CD4-positive, alpha-beta T cell (primary cell): Measurements from ENCODE around the gene DCP2. TPM values are rescaled to one million over a fixed set of nuclear protein-coding genes. Genes with fewer than 3 reads are reported as not detected.

ENCODE experiments used
- ATAC-seq: fragments of 200-7000 bp; cut with Tn5 transposase; one replicate; pipeline ENCODE4 v1.10.0; 2022; ENCODE audit warnings: mild to moderate bottlenecking; ENCODE audit not compliant: poor library complexity
- CTCF ChIA-PET: fragments of 350-600 bp; sonication (Branson Sonifier 250); formaldehyde crosslinking; loops from one replicate; lab custom pipeline; 2021; ENCODE audit warnings: antibody characterized with exemption, inconsistent platforms; lab: Charles Lee
- POLR2A ChIA-PET: fragments of 350-600 bp; sonication (Branson Sonifier 250); formaldehyde crosslinking; loops from one replicate; lab custom pipeline; 2021; ENCODE audit warnings: antibody characterized with exemption, inconsistent platforms; lab: Charles Lee
- DNase-seq, 14 experiments: peaks; one replicate each; pipeline ENCODE4 v3.0.0-alpha.2; 2013 to 2020; ENCODE audit warnings: mixed read lengths in 2 of 14
- H3K27ac ChIP-seq, 2 donors: one replicate each; pipeline versions ENCODE4 v1.5.1 to v1.7.0; 2013; ENCODE audit warnings: low read length in 2 of 2, low read depth in 1 of 2, mild to moderate bottlenecking in 1 of 2
- H3K27me3 ChIP-seq, 2 experiments: 1 replicate in 1 of 2; 2 replicates in 1 of 2; pipeline versions ENCODE4 v1.6.1 to v1.7.0; 2013; ENCODE audit warnings: low read length in 2 of 2, control low read depth in 1 of 2, mild to moderate bottlenecking in 1 of 2, moderate library complexity in 1 of 2; ENCODE audit not compliant: insufficient read depth in 2 of 2, control insufficient read depth in 1 of 2
- H3K36me3 ChIP-seq: one replicate; pipeline ENCODE4 v1.6.1; 2013; ENCODE audit warnings: low read length, control low read depth; ENCODE audit not compliant: insufficient read depth
- H3K4me1 ChIP-seq: one replicate; pipeline ENCODE4 v1.6.1; 2013; ENCODE audit warnings: low read length, control low read depth; ENCODE audit not compliant: insufficient read depth
- H3K4me3 ChIP-seq: one replicate; pipeline ENCODE4 v1.5.1; 2013; ENCODE audit warnings: mild to moderate bottlenecking, low read length, moderate library complexity
- H3K9me3 ChIP-seq, 2 experiments: 1 replicate in 1 of 2; 2 replicates in 1 of 2; pipeline versions ENCODE4 v1.6.1 to v1.7.0; 2013; ENCODE audit warnings: low read length in 2 of 2, mild to moderate bottlenecking in 2 of 2, control low read depth in 1 of 2, moderate library complexity in 1 of 2; ENCODE audit not compliant: control insufficient read depth in 1 of 2, insufficient read depth in 1 of 2
- H3K27ac Mint-ChIP-seq: one replicate; pipeline ENCODE4 v1.8.0; 2020; ENCODE audit warnings: mixed read lengths
- H3K27me3 Mint-ChIP-seq: one replicate; pipeline ENCODE4 v1.8.0; 2021; ENCODE audit warnings: mixed read lengths
- H3K36me3 Mint-ChIP-seq: one replicate; pipeline ENCODE4 v1.8.0; 2021; ENCODE audit warnings: low read depth, mixed read lengths
- H3K4me1 Mint-ChIP-seq: one replicate; pipeline ENCODE4 v1.8.0; 2021; ENCODE audit warnings: low read depth, mixed read lengths
- H3K4me3 Mint-ChIP-seq: one replicate; pipeline ENCODE4 v1.8.0; 2020; ENCODE audit warnings: mild to moderate bottlenecking, mixed read lengths
- H3K9me3 Mint-ChIP-seq: one replicate; pipeline ENCODE4 v1.8.0; 2020; ENCODE audit warnings: mixed read lengths
- CTCF ChIP-seq: fragments of 200-600 bp; IDR thresholded peaks from one replicate; pipeline ENCODE4 v1.8.0; 2022; ENCODE audit warnings: antibody characterized with exemption, mild to moderate bottlenecking
- intact Hi-C, 2 experiments: fragments of 100-400 bp; cut with DNase I in 1 of 2; cut with micrococcal nuclease in 1 of 2; formaldehyde crosslinking; loops; one replicate each; pipeline versions ENCODE4 v1.15.1 to v1.9.0; 2023 to 2025; cut with DNase I, micrococcal nuclease
- total RNA-seq, 174 experiments: library from RNA in 2 of 174; stranded (reverse) in 2 of 174; gene quantifications; one replicate each; pipeline ENCODE4 v1.2.3 and lab custom pipeline; 2021 to 2026

Gene DCP2
- total RNA-seq, 2 experiments from 2014 or later = 86.3 to 87.1 TPM

DNA sequence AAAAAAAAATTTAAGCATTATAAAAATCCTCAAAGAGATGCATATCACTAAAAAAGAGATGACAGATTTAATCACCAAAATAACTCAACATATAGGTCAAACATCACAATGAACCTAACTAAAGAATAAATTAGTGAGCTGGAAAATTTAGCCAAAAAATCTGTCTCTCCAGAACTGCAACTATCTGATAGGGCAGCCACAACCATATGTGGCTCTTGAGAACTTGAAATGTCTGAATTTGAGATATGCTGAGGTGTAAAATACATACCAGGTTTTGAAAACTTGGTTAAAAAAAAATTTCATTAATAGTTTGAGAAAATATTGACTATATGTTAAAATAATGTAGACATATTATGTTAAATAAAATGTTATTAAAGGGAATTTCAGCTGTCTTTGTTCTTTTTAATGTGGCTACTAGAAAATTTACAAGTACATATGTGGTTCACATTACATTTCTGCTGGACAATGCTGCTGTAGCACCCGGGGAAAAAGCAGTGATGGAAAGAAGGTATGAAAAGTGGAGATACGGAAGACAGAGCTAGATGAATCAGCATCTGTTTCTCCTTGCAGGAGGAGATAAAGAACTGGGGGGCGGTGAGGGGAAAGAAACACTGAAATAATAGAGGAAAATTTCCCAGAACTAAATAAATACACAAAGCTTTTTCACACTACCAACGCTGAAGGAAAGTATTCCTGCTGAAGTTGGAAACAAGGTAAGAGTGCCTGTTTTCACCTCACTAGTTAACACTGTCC lies 66.1 kb downstream of the DCP2 start:
- no peak overlapping the region for H3K27ac ChIP-seq
- H3K4me1 ChIP-seq = peaks cover 4% of the 10 kb centered on the region
- no peaks in the 10 kb centered on the region for H3K9me3 ChIP-seq
- Mint-ChIP-seq H3K9me3 (no peaks in the 10 kb centered on the region), H3K27ac (no peak overlapping the region), H3K4me1 (peaks cover 7% of the 10 kb centered on the region), H3K36me3 (no peaks in the 10 kb centered on the region), H3K4me3 (no peak overlapping the region), H3K27me3 (no peaks in the 10 kb centered on the region)
- no peak overlapping the region for H3K4me3 ChIP-seq
- no peaks in the 10 kb centered on the region for H3K36me3 ChIP-seq
- DNase-seq (no peak), ATAC-seq (no peak)
- CTCF ChIA-PET = interaction anchor here (0.7 kb wide), 1 partner anchor 417 kb away, joined by 3 read pairs; no protein-coding TSS in a partner anchor
- no peaks in the 10 kb centered on the region for H3K27me3 ChIP-seq
- no peak for TF ChIP-seq CTCF
- intact Hi-C loops = no loop called here
- POLR2A ChIA-PET = no interaction called here

- intact Hi-C loops = no loop called here
- ATAC-seq = no peak
These were observed 66.9 kb downstream of the DCP2 start for GRCh38 chr5:113043491-113043931.

DNA sequence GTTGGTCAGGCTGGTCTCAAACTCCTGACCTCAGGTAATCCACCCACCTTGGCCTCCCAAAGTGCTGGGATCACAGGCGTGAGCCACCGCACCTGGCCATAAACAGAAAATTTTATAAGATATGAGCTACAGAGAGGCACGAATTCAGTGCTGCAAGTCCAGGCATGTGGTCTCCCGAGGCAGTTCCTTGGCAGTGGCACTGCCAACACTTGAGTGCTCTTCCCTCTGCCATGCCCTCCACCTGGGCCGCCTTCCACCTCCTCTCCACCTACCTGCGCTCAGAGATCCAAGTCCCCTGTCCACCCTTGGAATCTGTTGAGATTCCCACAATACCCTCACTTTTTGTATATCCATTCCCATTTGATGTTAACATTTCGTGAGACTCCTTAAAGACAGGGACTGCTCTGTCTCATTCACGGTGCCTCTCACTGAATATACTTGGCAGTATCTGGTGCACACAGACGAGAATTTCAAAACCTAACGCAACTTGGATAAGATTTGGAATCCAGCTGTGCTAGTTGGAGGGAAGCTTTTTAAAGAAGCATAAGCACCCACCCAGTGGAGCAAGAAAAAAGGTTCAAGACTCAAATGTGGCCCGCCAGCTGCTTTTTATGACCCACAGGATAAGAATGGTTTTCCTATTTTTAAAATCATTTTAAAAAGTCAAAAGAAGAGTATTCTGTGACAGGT lies 68.3 kb downstream of the DCP2 start:
- TF ChIP-seq CTCF = no peak
- ATAC-seq = no peak
- Histone ChIP-seq H3K9me3 (no peaks in the 10 kb centered on the region), H3K4me1 (peaks cover 4% of the 10 kb centered on the region), H3K4me3 (no peak overlapping the region), H3K36me3 (no peaks in the 10 kb centered on the region), H3K27me3 (no peaks in the 10 kb centered on the region), H3K27ac (no peak overlapping the region)
- no peaks in the 10 kb centered on the region for H3K27me3 Mint-ChIP-seq
- H3K4me3 Mint-ChIP-seq = no peak overlapping the region
- CTCF ChIA-PET = no interaction called here
- H3K4me1 Mint-ChIP-seq = peaks cover 7% of the 10 kb centered on the region
- no peaks in the 10 kb centered on the region for H3K9me3 Mint-ChIP-seq
- intact Hi-C loops = no loop called here
- H3K27ac Mint-ChIP-seq = no peak overlapping the region
- no peaks in the 10 kb centered on the region for H3K36me3 Mint-ChIP-seq
- DNase-seq = no peak
- POLR2A ChIA-PET = no interaction called here

More at GRCh38 chr5:113043491-113043931, 66.9 kb downstream of the DCP2 start:
- ChIA-PET CTCF (no interaction called here), POLR2A (no interaction called here)
- DNase-seq = peak in 5 of 14 experiments; percentile 9 to 44 (median 32)
- H3K9me3 Mint-ChIP-seq = no peaks in the 10 kb centered on the region
- peak; percentile 12 for TF ChIP-seq CTCF
- H3K9me3 ChIP-seq = no peaks in the 10 kb centered on the region
- H3K4me3 ChIP-seq = no peak overlapping the region
- H3K27me3 ChIP-seq = no peaks in the 10 kb centered on the region
- no peaks in the 10 kb centered on the region for H3K36me3 Mint-ChIP-seq
- peaks cover 4% of the 10 kb centered on the region for H3K4me1 ChIP-seq
- peaks cover 7% of the 10 kb centered on the region for H3K4me1 Mint-ChIP-seq
- H3K27ac ChIP-seq = no peak overlapping the region
- H3K27me3 Mint-ChIP-seq = no peaks in the 10 kb centered on the region
- no peak overlapping the region for H3K4me3 Mint-ChIP-seq
- H3K27ac Mint-ChIP-seq = no peak overlapping the region
- H3K36me3 ChIP-seq = no peaks in the 10 kb centered on the region
